Activated B cell treated with CpG ODN at 0.5 μM for 24 hours (primary cell): ENCODE results near the gene TM9SF4. TPM values are rescaled to one million over a fixed set of nuclear protein-coding genes. Genes with fewer than 3 reads are reported as not detected.

ENCODE experiments used
- ATAC-seq: fragments of 200-7000 bp; cut with Tn5 transposase; one replicate; pipeline ENCODE4 v1.10.0; 2021; ENCODE audit warnings: low read depth, mild to moderate bottlenecking, moderate library complexity
- CTCF ChIA-PET: fragments of 350-600 bp; sonication (Branson Sonifier 250); formaldehyde crosslinking; loops from one replicate; lab custom pipeline; 2021; ENCODE audit warnings: antibody characterized with exemption; lab: Charles Lee
- POLR2A ChIA-PET: fragments of 350-600 bp; sonication (Branson Sonifier 250); formaldehyde crosslinking; loops from one replicate; lab custom pipeline; 2021; ENCODE audit warnings: antibody characterized with exemption; lab: Charles Lee
- DNase-seq: peaks from one replicate; pipeline ENCODE4 v3.0.0; 2022
- H3K27ac Mint-ChIP-seq: one replicate; pipeline ENCODE4 v1.8.0; 2020; ENCODE audit warnings: mixed read lengths
- H3K27me3 Mint-ChIP-seq: one replicate; pipeline ENCODE4 v1.8.0; 2021; ENCODE audit warnings: mixed read lengths
- H3K36me3 Mint-ChIP-seq: one replicate; pipeline ENCODE4 v1.8.0; 2021; ENCODE audit warnings: low read depth, mixed read lengths
- H3K4me1 Mint-ChIP-seq: one replicate; pipeline ENCODE4 v1.8.0; 2021; ENCODE audit warnings: mixed read lengths
- H3K4me3 Mint-ChIP-seq: one replicate; pipeline ENCODE4 v1.8.0; 2020; ENCODE audit warnings: mild to moderate bottlenecking, mixed read lengths
- H3K9me3 Mint-ChIP-seq: one replicate; pipeline ENCODE4 v1.8.0; 2020; ENCODE audit warnings: mixed read lengths
- CTCF ChIP-seq: fragments of 200-600 bp; IDR thresholded peaks from one replicate; pipeline ENCODE4 v1.8.0; 2022; ENCODE audit warnings: antibody characterized with exemption, mild to moderate bottlenecking
- intact Hi-C: fragments of 100-400 bp; cut with micrococcal nuclease; formaldehyde crosslinking; loops from one replicate; pipeline ENCODE4 v1.15.1; 2024
- total RNA-seq: library from RNA; stranded (reverse); gene quantifications from 2 replicates; pipeline ENCODE4 v1.2.3, GENCODE V29; 2022

TM9SF4 gene
- total RNA-seq, 1 donor from 2014 or later: 48.1 TPM

GRCh38 chr20:32186506-32186905 lies 77.0 kb downstream of the TM9SF4 start:
- Mint-ChIP-seq H3K36me3 (no peaks in the 10 kb centered on the region), H3K4me3 (no peak overlapping the region), H3K27me3 (peaks cover 4% of the 10 kb centered on the region), H3K9me3 (no peaks in the 10 kb centered on the region), H3K4me1 (peaks cover 16% of the 10 kb centered on the region), H3K27ac (no peak overlapping the region)
- ATAC-seq (no peak), DNase-seq (no peak)
- TF ChIP-seq CTCF: no peak
- POLR2A ChIA-PET: no interaction called here
- intact Hi-C loops: no loop called here
- CTCF ChIA-PET: no interaction called here

- DNase-seq (no peak), ATAC-seq (no peak)
- CTCF ChIA-PET: no interaction called here
- peaks cover 16% of the 10 kb centered on the region for H3K4me1 Mint-ChIP-seq
- peaks cover 4% of the 10 kb centered on the region for H3K27me3 Mint-ChIP-seq
- POLR2A ChIA-PET: no interaction called here
- H3K27ac Mint-ChIP-seq: no peak overlapping the region
- H3K36me3 Mint-ChIP-seq: peaks cover 6% of the 10 kb centered on the region
- no peak for TF ChIP-seq CTCF
- H3K4me3 Mint-ChIP-seq: peak overlapping the region; percentile 64
- no peaks in the 10 kb centered on the region for H3K9me3 Mint-ChIP-seq
- intact Hi-C loops: no loop called here
Observed at GRCh38 chr20:32188376-32189122, 79.0 kb downstream of the TM9SF4 start.

GRCh38 chr20:32189123-32189410 lies 79.6 kb downstream of the TM9SF4 start:
- no peak overlapping the region for H3K4me3 Mint-ChIP-seq
- peaks cover 4% of the 10 kb centered on the region for H3K27me3 Mint-ChIP-seq
- CTCF ChIA-PET: no interaction called here
- no peaks in the 10 kb centered on the region for H3K9me3 Mint-ChIP-seq
- intact Hi-C loops: no loop called here
- peaks cover 16% of the 10 kb centered on the region for H3K4me1 Mint-ChIP-seq
- no peak for TF ChIP-seq CTCF
- POLR2A ChIA-PET: no interaction called here
- DNase-seq (no peak), ATAC-seq (no peak)
- H3K36me3 Mint-ChIP-seq: peaks cover 11% of the 10 kb centered on the region
- H3K27ac Mint-ChIP-seq: no peak overlapping the region

GRCh38 chr20:32189691-32190615 lies 80.4 kb downstream of the TM9SF4 start:
- intact Hi-C loops: no loop called here
- Mint-ChIP-seq H3K4me1 (peaks cover 16% of the 10 kb centered on the region), H3K9me3 (no peaks in the 10 kb centered on the region), H3K27me3 (peaks cover 4% of the 10 kb centered on the region), H3K27ac (no peak overlapping the region), H3K4me3 (peak overlapping the region; percentile 73), H3K36me3 (peaks cover 19% of the 10 kb centered on the region)
- no peak for TF ChIP-seq CTCF
- ATAC-seq (peak; percentile 45), DNase-seq (no peak)
- ChIA-PET CTCF (no interaction called here), POLR2A (interaction anchor here (0.5 kb wide), 1 partner anchor 33 kb away, joined by 6 read pairs; no protein-coding TSS in a partner anchor)
